Common myeloid progenitor, CD34-positive (primary cell): ENCODE measurements around the gene TRIM46.
A peak's percentile ranks its signal among the peaks of the same experiment; 100 is the strongest.
"Not testable (repeated sequence)": the region's sequence is repeated elsewhere in the genome, so short reads cannot be mapped to it uniquely, and the experiment has no call there.

Source experiments
- CTCF ChIA-PET: fragments of 350-600 bp; sonication (Branson Sonifier 250); formaldehyde crosslinking; loops from one replicate; lab custom pipeline; 2021; ENCODE audit warnings: antibody characterized with exemption; lab: Charles Lee
- POLR2A ChIA-PET: fragments of 350-600 bp; sonication (Branson Sonifier 250); formaldehyde crosslinking; loops from one replicate; lab custom pipeline; 2021; ENCODE audit warnings: antibody characterized with exemption; lab: Charles Lee
- DNase-seq, 3 donors: peaks; one replicate each; pipeline versions ENCODE4 v3.0.0 to v3.0.0-alpha.2; 2013
- H3K27ac ChIP-seq, 2 experiments: 1 replicate in 1 of 2; 2 replicates in 1 of 2; pipeline ENCODE4 v1.7.0; 2013; ENCODE audit warnings: inconsistent platforms in 2 of 2, low read length in 2 of 2, mild to moderate bottlenecking in 2 of 2, low read depth in 1 of 2, moderate library complexity in 1 of 2; ENCODE audit not compliant: severe bottlenecking in 2 of 2, insufficient read depth in 1 of 2, poor library complexity in 1 of 2
- H3K27me3 ChIP-seq, 5 experiments: replicated peaks in 2 of 5; 1 replicate in 3 of 5; 2 replicates in 2 of 5; pipeline versions ENCODE4 v1.6.1 to v1.7.0; 2013; ENCODE audit warnings: low read length in 4 of 5, mild to moderate bottlenecking in 2 of 5, moderate library complexity in 2 of 5, inconsistent platforms in 1 of 5; ENCODE audit not compliant: insufficient read depth in 5 of 5, control insufficient read depth in 4 of 5
- H3K36me3 ChIP-seq, 4 experiments: 1 replicate in 2 of 4; 2 replicates in 2 of 4; pipeline versions ENCODE4 v1.6.1 to v1.7.0; 2013; ENCODE audit warnings: low read length in 3 of 4, control low read depth in 1 of 4, mild to moderate bottlenecking in 1 of 4; ENCODE audit not compliant: control insufficient read depth in 4 of 4, insufficient read depth in 4 of 4
- H3K4me1 ChIP-seq, 4 experiments: 1 replicate in 3 of 4; 2 replicates in 1 of 4; pipeline versions ENCODE4 v1.6.1 to v1.7.1; 2013; ENCODE audit warnings: low read length in 3 of 4, mild to moderate bottlenecking in 3 of 4, control low read depth in 1 of 4, inconsistent platforms in 1 of 4, moderate library complexity in 1 of 4; ENCODE audit not compliant: control insufficient read depth in 4 of 4, insufficient read depth in 4 of 4; ENCODE audit errors: control extremely low read depth in 1 of 4
- H3K4me3 ChIP-seq, 7 experiments: 1 replicate in 4 of 7; 2 replicates in 3 of 7; pipeline versions ENCODE4 v1.5.1 to v1.7.0; 2013; ENCODE audit warnings: mild to moderate bottlenecking in 7 of 7, low read length in 6 of 7, moderate library complexity in 6 of 7, inconsistent platforms in 2 of 7, low read depth in 2 of 7, control low read depth in 1 of 7; ENCODE audit not compliant: insufficient read depth in 4 of 7, control insufficient read depth in 1 of 7; ENCODE audit errors: extremely low read depth in 1 of 7
- H3K9me3 ChIP-seq, 5 experiments: 1 replicate in 4 of 5; 2 replicates in 1 of 5; pipeline versions ENCODE4 v1.6.1 to v1.7.1; 2013; ENCODE audit warnings: low read length in 4 of 5, mild to moderate bottlenecking in 2 of 5, inconsistent platforms in 1 of 5, low read depth in 1 of 5, moderate library complexity in 1 of 5; ENCODE audit not compliant: control insufficient read depth in 4 of 5, insufficient read depth in 2 of 5; ENCODE audit errors: control extremely low read depth in 1 of 5
- WGBS: methylation state at CpG from one replicate; pipeline ENCODE4 v1.1.5; 2013; ENCODE audit not compliant: insufficient coverage; 5-methylcytosine and 5-hydroxymethylcytosine counted together

Gene TRIM46

GRCh38 chr1:155137154-155137949 lies 36.3 kb upstream of the TRIM46 start:
- Histone ChIP-seq H3K27ac (peak overlapping the region; percentile 97 to 98), H3K9me3 (no peaks in the 10 kb centered on the region), H3K36me3 (peaks cover 3 to 31% (median 13%) of the 10 kb centered on the region in 4 experiments), H3K27me3 (no peaks in the 10 kb centered on the region), H3K4me1 (peaks cover 11 to 49% (median 39%) of the 10 kb centered on the region in 4 experiments), H3K4me3 (peak overlapping the region in 6 of 7 experiments; percentile 62 to 86 (median 80))
- ChIA-PET CTCF (interaction anchor here (0.7 to 6.6 kb wide), 9 partner anchors 9 to 76 kb away, joined by 3 to 49 read pairs (median 4); no protein-coding TSS in a partner anchor), POLR2A (interaction anchor here (0.8 to 1.3 kb wide), 2 partner anchors 8 to 30 kb away, joined by 3 read pairs; no protein-coding TSS in a partner anchor)
- 93% methylated on average over 3 of the region's 6 CpGs for WGBS
- DNase-seq = no peak

DNA sequence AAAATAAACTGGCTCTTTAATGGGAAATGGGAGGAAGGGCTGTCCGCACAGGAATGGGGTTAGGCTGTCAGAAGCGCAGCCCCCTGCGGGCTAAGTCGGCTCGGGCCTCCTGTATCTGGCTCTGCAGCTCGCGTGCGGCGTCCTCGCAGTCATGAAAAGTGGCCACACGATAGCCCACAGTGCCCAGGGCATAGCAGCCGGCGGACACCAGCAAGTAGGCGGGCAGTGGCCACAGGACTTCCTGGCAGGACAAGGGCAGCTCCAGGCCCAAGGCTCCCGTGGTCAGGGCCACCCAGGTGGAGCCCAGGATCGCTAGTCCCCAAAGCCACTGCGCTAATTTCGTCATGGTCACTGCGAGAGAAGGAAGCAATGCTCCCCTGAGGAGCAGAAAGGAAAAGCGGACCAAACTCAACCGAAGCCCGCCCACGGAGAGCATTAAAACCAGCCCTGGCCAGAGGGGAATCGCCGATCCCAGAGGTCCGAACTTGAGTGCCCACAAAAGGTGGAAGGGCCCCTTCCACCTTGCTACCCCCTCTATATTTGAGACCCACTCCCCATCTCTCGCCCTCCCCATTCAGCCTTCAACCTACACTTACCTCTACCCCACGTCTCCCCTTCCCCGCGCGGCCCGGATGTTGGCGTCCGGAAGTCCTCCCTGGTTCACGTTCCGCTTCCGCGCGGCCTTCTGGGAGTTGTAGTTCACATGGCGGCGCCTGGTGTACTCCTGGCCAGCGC lies 33.6 kb upstream of the TRIM46 start, which contains the start of gene DPM3:
TSS of gene DPM3 (minus strand) at position 637 of the 735 bp plus-strand sequence. CDS start at position 346, 291 bp downstream.
- Histone ChIP-seq H3K27ac (peak within 1 kb of the TSS; percentile 78 to 91), H3K9me3 (no peaks in the 10 kb centered on the region), H3K4me3 (peak within 1 kb of the TSS; percentile 58 to 96 (median 93)), H3K4me1 (peaks cover 9 to 39% (median 29%) of the 10 kb centered on the region in 4 experiments), H3K27me3 (no peaks in the 10 kb centered on the region), H3K36me3 (peaks cover 0 to 16% (median 2%) of the 10 kb centered on the region in 4 experiments)
- ChIA-PET POLR2A (interaction anchor here (1.3 kb wide), 1 partner anchor 26 kb away, joined by 3 read pairs; no protein-coding TSS in a partner anchor), CTCF (interaction anchor here (1.1 to 1.5 kb wide), 2 partner anchors 28 to 33 kb away, joined by 3 to 6 read pairs; partner anchors contain the start of gene KRTCAP2)
- DNase-seq = peak; percentile 85 to 92 (median 88)
- WGBS = 0% methylated on average over 41 of the region's 42 CpGs

DNA sequence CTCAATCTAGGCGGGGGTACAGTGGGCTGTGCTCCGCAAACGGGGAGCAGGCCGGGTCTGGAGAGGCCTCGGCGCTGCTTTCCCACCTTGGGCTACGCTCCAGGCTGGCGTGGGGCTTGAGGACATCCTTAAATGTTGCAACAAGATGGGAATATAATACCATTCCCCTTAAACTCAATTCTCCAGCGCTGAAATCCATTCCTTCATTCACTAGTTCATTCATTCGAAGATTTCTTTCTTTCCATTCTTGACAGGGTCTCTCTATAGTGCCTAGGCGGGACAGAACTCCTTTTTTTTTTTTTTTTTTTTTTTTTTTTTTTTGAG lies 33.1 kb upstream of the TRIM46 start:
- Histone ChIP-seq H3K27ac (peak overlapping the region in 1 of 2 experiments; percentile 91), H3K4me1 (peaks cover 9 to 34% (median 24%) of the 10 kb centered on the region in 4 experiments), H3K9me3 (no peaks in the 10 kb centered on the region), H3K36me3 (peaks cover 0 to 16% (median 2%) of the 10 kb centered on the region in 4 experiments), H3K27me3 (no peaks in the 10 kb centered on the region), H3K4me3 (peak overlapping the region; percentile 58 to 96 (median 93))
- ChIA-PET CTCF (interaction anchor here (1.5 kb wide), 1 partner anchor 32 kb away, joined by 6 read pairs; the partner anchor contains the start of gene KRTCAP2), POLR2A (interaction anchor here (1.3 kb wide), 1 partner anchor 25 kb away, joined by 3 read pairs; no protein-coding TSS in a partner anchor)
- DNase-seq = no peak
- WGBS = 2% methylated on average over 8 of the region's 11 CpGs

DNA sequence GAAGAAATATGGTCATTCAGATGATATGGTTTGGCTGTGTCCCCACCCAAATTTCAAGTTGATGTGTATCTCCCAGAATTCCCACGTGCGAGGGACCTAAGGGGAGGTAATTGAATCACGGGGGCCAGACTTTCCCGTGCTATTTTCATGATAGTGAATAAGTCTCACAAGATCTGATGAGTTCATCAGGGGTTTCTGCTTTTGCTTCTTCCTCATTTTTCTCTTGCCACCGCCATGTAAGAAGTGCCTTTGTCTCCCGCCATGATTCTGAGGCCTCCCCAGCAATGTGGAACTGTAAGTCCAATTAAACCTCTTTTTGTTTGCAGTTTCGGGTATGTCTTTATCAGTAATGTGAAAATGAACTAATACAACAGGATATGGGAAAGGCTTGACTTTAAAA lies 31.9 kb upstream of the TRIM46 start:
- Histone ChIP-seq H3K4me3 (no peak overlapping the region), H3K4me1 (peaks cover 9 to 29% (median 21%) of the 10 kb centered on the region in 4 experiments), H3K9me3 (no peaks in the 10 kb centered on the region), H3K27ac (no peak overlapping the region), H3K36me3 (peaks cover 0 to 16% (median 2%) of the 10 kb centered on the region in 4 experiments), H3K27me3 (no peaks in the 10 kb centered on the region)
- ChIA-PET POLR2A (no interaction called here), CTCF (no interaction called here)
- 77% methylated on average over 3 of the region's 7 CpGs for WGBS
- peak in 2 of 3 donors; percentile 44 to 67 for DNase-seq

GRCh38 chr1:155145491-155145890 lies 28.2 kb upstream of the TRIM46 start:
- POLR2A ChIA-PET = no interaction called here

GRCh38 chr1:155155996-155156643 lies 17.5 kb upstream of the TRIM46 start:
- 100% methylated on average over 1 of the region's 3 CpGs for WGBS
- H3K36me3 ChIP-seq, H3K9me3 ChIP-seq, POLR2A ChIA-PET, H3K4me1 ChIP-seq, H3K4me3 ChIP-seq, H3K27me3 ChIP-seq, DNase-seq, H3K27ac ChIP-seq: not testable (repeated sequence)
- CTCF ChIA-PET = interaction anchor here (1.1 to 2.4 kb wide), 3 partner anchors 10 to 65 kb away, joined by 3 to 9 read pairs (median 5); no protein-coding TSS in a partner anchor

More at GRCh38 chr1:155145491-155145890, 28.2 kb upstream of the TRIM46 start:
- DNase-seq = no peak
- WGBS = 80% methylated on average over 1 of the region's 3 CpGs
- peaks cover 0 to 11% (median 1%) of the 10 kb centered on the region in 4 experiments for H3K4me1 ChIP-seq
- CTCF ChIA-PET = interaction anchor here (0.9 to 3.3 kb wide), 6 partner anchors 11 to 27 kb away, joined by 3 to 9 read pairs (median 4); partner anchors contain the start of genes KRTCAP2 and SLC50A1
- H3K36me3 ChIP-seq = no peaks in the 10 kb centered on the region
- H3K27ac ChIP-seq = no peak overlapping the region
- no peaks in the 10 kb centered on the region for H3K27me3 ChIP-seq
- no peaks in the 10 kb centered on the region for H3K9me3 ChIP-seq
- H3K4me3 ChIP-seq = no peak overlapping the region
